Kasumi-1 (cell line): ENCODE data around the gene NRBF2.

Source experiments
- DNase-seq, 2 experiments: peaks; one replicate each; lab custom pipeline; 2025; lab: John Stamatoyannopoulos, UW

NRBF2 gene

DNA sequence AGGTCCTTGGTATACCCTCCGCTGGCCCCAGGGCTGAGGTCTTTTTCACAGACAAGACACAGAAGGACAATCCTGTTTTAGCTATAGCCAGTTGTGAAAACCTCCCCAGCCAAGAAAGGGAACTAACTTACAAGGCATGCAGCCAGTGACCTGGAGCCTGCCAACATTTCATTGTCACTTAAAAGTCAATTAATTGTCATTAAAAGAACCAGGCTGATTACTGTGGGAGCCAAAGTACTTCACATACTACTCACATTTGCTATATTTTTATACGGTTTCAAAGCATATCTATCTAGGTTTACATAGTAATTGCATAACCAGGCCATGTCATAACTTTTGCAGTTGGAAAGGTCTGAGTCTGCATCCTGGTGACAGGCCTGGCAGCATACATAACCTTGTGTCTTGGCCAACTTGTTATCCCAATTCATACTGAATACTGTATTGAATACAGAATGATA, 31.1 kb downstream of the NRBF2 start:
- DNase-seq: peak in 1 of 2 experiments; percentile 23

GRCh38 chr10:63165249-63165648, 32.1 kb downstream of the NRBF2 start:
- DNase-seq: no peak

GRCh38 chr10:63166742-63167258, 33.7 kb downstream of the NRBF2 start:
- DNase-seq: peak; percentile 86 to 93

DNA sequence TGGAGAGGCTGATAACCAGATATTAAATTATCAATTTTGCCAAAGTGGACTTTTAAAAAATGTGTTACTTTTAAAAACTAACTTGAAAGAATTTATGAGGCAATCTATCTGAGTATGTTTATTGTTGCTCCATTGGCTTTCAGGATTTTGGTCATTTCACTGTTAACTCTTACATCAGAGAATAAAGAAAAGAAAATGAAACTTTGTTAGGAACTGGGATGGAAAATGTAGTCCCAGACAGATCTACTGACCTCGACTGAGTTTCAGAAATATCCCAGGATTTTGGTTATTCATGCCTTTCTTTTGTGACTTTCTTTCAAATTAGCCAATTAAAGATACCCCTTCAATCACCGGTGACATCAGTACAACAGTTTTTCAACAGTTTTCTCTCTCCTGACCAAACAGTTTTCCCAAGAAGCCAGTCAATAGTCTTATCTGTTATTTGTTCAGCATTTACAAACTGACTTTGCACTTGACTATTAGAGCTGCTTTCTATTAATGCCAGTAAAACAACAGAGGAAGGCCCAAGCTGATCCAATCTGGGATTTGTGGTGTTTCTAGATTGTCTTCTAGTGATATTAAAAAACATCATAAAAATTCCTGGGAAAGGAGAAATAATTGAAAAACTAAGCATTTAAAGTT, 35.8 kb downstream of the NRBF2 start:
- DNase-seq: no peak

DNA sequence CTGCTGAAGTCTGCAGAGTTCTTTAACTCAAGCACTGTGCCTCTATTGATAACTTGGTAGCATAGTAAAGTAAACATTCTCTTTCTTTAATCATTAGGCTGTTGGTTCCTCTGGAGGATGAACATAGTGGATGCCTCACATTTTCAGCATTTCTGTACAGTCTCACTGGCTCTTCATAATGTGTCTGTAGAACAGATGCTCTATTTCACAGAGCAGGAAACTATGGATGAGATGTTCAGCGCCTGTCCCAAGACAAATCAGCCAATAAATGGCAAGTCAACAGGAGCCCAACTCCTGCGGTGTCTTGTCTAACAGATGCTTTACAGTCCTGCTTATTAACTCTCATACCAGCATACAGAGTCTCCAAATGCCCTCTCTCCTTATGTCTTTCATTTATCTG, 36.5 kb downstream of the NRBF2 start:
- DNase-seq: no peak

GRCh38 chr10:63171255-63171855, 38.2 kb downstream of the NRBF2 start:
- no peak for DNase-seq

DNA sequence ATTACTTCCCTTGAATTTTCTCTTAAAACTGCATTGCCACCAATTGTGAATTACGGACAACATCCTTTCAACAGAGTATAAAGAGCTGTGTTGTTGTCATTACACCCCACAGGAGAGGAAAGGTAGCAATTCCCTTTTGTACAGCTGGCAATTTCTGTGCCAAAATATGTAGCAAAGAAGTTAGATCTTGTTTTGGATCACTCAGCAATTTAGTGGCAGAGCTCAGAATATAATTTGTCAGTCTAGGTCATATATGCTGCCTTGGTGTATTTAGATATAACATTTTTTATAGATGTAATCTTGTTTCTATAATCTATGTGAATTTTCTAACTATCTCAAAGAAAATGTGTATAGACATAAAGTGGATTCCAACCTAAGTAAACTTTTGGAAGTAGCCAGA, 38.8 kb downstream of the NRBF2 start:
- no peak for DNase-seq

- peak in 1 of 2 experiments; percentile 13 for DNase-seq
These were observed 40.5 kb downstream of the NRBF2 start for GRCh38 chr10:63173468-63174232.

GRCh38 chr10:63175534-63175933, 42.4 kb downstream of the NRBF2 start:
- DNase-seq: no peak

- DNase-seq: no peak
These were observed 59.7 kb downstream of the NRBF2 start for GRCh38 chr10:63192826-63193225.

- DNase-seq: no peak
These were observed 64.4 kb downstream of the NRBF2 start for GRCh38 chr10:63197344-63198092.

GRCh38 chr10:63199716-63200115, 66.6 kb downstream of the NRBF2 start:
- DNase-seq: no peak

- no peak for DNase-seq
These were observed 67.3 kb downstream of the NRBF2 start for GRCh38 chr10:63200431-63200830.

DNA sequence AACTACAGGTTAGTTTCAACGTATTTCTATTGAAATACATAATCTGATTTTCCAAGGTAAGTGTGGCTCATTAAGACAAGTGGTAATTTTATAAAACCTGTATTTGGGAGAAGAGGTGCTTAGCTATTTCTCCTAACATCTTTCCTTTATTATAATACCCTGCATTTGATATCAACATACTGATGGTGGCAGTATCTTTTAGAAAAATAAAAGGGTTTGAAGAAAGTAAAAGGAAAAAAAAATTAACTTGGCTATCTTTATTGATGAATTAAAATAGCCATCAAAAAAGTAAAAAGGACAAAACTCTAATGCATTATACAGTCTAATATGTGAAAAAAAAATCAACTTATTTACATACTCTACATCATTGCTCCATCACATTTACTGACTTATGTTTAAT, 68.0 kb downstream of the NRBF2 start:
- DNase-seq: no peak
